Measurements from ENCODE around the gene COIL. TPM values are rescaled to one million over a fixed set of nuclear protein-coding genes. Genes with fewer than 3 reads are reported as not detected.

The COIL gene
- total and polyA plus RNA-seq, 3 experiments from 2014 or later = 13.4 to 23.5 (median 22.3) TPM

DNA sequence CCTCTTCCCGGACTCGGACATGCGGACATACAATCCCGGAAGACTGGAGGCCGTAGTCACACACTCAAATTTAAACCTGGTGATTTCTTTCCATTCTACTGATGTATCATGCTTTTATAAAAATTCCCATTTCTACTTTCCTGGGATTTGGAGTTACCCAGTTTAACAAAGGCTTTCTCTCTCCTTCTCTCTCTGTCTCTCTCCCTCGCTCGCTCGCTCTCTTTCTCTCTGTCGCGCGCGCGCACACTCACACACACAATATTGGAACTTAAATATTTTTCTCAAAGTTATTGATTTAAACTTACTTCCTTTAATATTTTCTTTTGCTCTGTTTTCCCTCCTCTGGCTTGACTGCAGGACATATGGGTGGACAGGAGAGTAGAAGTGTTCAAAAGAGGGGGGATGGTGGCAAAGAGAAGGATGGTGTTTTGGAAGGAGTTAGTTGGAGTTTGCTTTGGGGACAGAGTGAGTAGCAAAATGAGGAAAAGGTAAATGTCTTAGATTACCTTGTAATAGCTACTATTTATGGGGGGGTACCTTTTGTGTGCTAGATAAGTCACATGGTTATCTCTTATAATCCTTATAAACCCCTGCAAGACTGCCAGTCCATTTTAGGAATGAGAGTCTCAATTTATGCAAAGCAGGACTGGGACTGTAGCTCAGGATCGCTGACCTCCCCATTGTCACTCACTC lies 46.1 kb downstream of the COIL start:
- peaks cover 2 to 19% (median 6%) of the 10 kb centered on the region in 3 donors for H3K36me3 Mint-ChIP-seq

DNA sequence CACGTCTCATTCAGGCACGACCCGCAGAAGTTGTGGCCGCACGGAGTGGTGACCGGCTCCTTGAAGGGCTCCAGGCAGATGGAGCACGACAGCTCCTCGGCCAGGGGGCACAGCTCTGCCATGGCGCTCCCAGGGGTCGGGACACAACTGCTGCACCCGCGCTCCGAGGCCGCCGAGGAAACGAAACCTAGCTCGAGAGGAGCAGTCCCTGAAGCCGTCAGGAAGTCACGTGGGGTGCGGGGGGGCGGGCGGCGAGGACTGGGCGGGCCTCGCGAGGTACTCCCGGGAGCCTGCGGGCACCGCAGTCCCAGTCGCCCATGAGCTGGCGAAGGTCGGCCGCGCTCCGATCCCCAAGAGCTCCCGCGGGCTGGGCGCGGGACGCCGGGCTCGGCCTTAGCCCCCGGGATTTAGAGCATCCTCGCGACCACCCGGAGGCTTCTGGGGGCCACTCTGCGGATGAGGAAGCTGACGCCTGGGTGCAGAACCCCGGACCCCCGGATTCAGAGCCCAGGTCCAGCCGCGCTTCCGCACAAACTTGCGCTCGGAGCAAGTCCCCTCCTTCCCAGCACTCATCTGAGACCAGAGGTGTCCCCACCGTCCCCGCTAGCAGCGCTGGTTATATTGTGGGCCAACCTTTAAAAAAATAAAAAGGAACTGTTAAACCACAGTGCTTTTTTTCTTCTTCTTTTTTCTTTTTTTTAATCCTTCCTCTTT lies 46.8 kb downstream of the COIL start, which contains the start of gene TRIM25:
TRIM25 (minus strand) TSS at position 183 of the 714 bp plus-strand sequence; CDS start at position 122, 61 bp downstream.
- ChIA-PET CTCF (interaction anchor here (0.7 to 1.6 kb wide), 6 partner anchors 10 to 94 kb away, joined by 3 to 8 read pairs (median 4); partner anchors contain the start of gene COIL), POLR2A (interaction anchor here (0.5 to 2.4 kb wide), 6 partner anchors 25 to 171 kb away, joined by 3 to 27 read pairs (median 4); partner anchors contain the start of genes AKAP1, C17orf67, COIL and DGKE)
- peak within 1 kb of the TSS; percentile 89 to 97 (median 95) for H3K4me3 Mint-ChIP-seq
- peaks cover 4% of the 10 kb centered on the region for H3K9me3 ChIP-seq (ENCODE audit: low read length)
- peak within 1 kb of the TSS; percentile 90 to 98 (median 95) for H3K27ac Mint-ChIP-seq
- peaks cover 2 to 20% (median 6%) of the 10 kb centered on the region in 3 donors for H3K36me3 Mint-ChIP-seq
- H3K4me1 ChIP-seq (ENCODE audit: insufficient read depth, low read length) = peaks cover 41% of the 10 kb centered on the region
- H3K4me1 Mint-ChIP-seq = peaks cover 38 to 47% (median 46%) of the 10 kb centered on the region in 3 donors
- H3K27me3 ChIP-seq (ENCODE audit: insufficient read depth, low read length, poor library complexity, severe bottlenecking) = no peaks in the 10 kb centered on the region
- peak; percentile 77 to 90 (median 84) for DNase-seq
- peak within 1 kb of the TSS; percentile 92 for H3K4me3 ChIP-seq (ENCODE audit: low read length)
- H3K36me3 ChIP-seq (ENCODE audit: insufficient read depth, low read length) = no peaks in the 10 kb centered on the region
- peaks cover 0 to 9% (median 3%) of the 10 kb centered on the region in 5 donors for H3K9me3 Mint-ChIP-seq
- H3K27me3 Mint-ChIP-seq = no peaks in the 10 kb centered on the region
- peak within 1 kb of the TSS; percentile 76 for H3K27ac ChIP-seq (ENCODE audit: low read depth, low read length)

More for the DNA sequence above, 46.1 kb downstream of the COIL start:
- CTCF ChIA-PET = interaction anchor here (1.0 to 1.6 kb wide), 2 partner anchors 24 to 80 kb away, joined by 6 to 8 read pairs; no protein-coding TSS in a partner anchor
- no peaks in the 10 kb centered on the region for H3K27me3 Mint-ChIP-seq
- H3K27me3 ChIP-seq (ENCODE audit: insufficient read depth, low read length, poor library complexity, severe bottlenecking) = no peaks in the 10 kb centered on the region
- H3K36me3 ChIP-seq (ENCODE audit: insufficient read depth, low read length) = no peaks in the 10 kb centered on the region
- H3K9me3 ChIP-seq (ENCODE audit: low read length) = peaks cover 4% of the 10 kb centered on the region
- POLR2A ChIA-PET = interaction anchor here (1.3 to 2.4 kb wide), 3 partner anchors 25 to 81 kb away, joined by 3 to 27 read pairs (median 6); partner anchors contain the start of genes C17orf67, COIL and DGKE
- H3K4me3 ChIP-seq (ENCODE audit: low read length) = peak overlapping the region; percentile 92
- H3K4me1 ChIP-seq (ENCODE audit: insufficient read depth, low read length) = peaks cover 37% of the 10 kb centered on the region
- H3K4me1 Mint-ChIP-seq = peaks cover 34 to 42% (median 41%) of the 10 kb centered on the region in 3 donors
- peak overlapping the region; percentile 81 to 96 (median 92) for H3K27ac Mint-ChIP-seq
- DNase-seq = no peak
- H3K9me3 Mint-ChIP-seq = peaks cover 0 to 9% (median 3%) of the 10 kb centered on the region in 5 donors
- H3K27ac ChIP-seq (ENCODE audit: low read depth, low read length) = peak overlapping the region; percentile 76
- peak overlapping the region; percentile 89 to 97 (median 95) for H3K4me3 Mint-ChIP-seq

DNA sequence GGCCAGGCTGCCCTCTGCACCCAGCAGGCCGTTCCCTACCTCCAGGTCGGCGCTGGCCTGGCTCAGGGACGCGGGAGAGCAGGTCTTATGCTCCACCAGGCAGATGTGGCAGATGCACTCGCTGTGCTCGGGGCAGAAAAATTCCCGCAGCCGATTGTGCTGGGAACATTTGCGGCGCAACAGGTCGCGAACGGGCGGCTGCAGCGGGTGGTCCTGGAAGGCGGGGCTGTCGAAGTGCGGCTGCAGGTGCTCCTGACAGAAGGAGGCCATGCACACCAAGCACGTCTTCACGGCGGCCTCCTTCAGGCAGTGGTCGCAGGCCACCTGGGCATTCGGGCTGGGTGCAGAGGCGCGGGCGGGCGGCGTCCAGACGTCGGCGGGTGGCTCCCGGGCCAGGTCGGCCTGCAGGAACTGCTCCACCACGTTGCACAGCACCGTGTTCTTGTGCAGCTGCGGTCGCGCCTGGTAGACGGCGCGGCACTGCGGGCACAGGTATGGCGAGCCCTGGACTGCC lies 47.4 kb downstream of the COIL start:
- CTCF ChIA-PET = interaction anchor here (0.7 to 1.6 kb wide), 7 partner anchors 9 to 94 kb away, joined by 3 to 8 read pairs (median 4); partner anchors contain the start of gene COIL
- Mint-ChIP-seq H3K4me3 (peak overlapping the region; percentile 89 to 97 (median 95)), H3K9me3 (peaks cover 0 to 9% (median 3%) of the 10 kb centered on the region in 5 donors), H3K27me3 (no peaks in the 10 kb centered on the region), H3K4me1 (peaks cover 44 to 53% (median 53%) of the 10 kb centered on the region in 3 donors), H3K36me3 (peaks cover 4 to 26% (median 6%) of the 10 kb centered on the region in 3 donors), H3K27ac (peak overlapping the region; percentile 90 to 98 (median 94))
- no peaks in the 10 kb centered on the region for H3K27me3 ChIP-seq (ENCODE audit: insufficient read depth, low read length, poor library complexity, severe bottlenecking)
- H3K27ac ChIP-seq (ENCODE audit: low read depth, low read length) = peak overlapping the region; percentile 76
- peak overlapping the region; percentile 92 for H3K4me3 ChIP-seq (ENCODE audit: low read length)
- POLR2A ChIA-PET = interaction anchor here (0.5 to 2.4 kb wide), 5 partner anchors 26 to 171 kb away, joined by 3 to 27 read pairs (median 4); partner anchors contain the start of genes AKAP1, C17orf67, COIL and DGKE
- DNase-seq = no peak
- peaks cover 4% of the 10 kb centered on the region for H3K9me3 ChIP-seq (ENCODE audit: low read length)
- H3K4me1 ChIP-seq (ENCODE audit: insufficient read depth, low read length) = peaks cover 47% of the 10 kb centered on the region
- H3K36me3 ChIP-seq (ENCODE audit: insufficient read depth, low read length) = no peaks in the 10 kb centered on the region

DNA sequence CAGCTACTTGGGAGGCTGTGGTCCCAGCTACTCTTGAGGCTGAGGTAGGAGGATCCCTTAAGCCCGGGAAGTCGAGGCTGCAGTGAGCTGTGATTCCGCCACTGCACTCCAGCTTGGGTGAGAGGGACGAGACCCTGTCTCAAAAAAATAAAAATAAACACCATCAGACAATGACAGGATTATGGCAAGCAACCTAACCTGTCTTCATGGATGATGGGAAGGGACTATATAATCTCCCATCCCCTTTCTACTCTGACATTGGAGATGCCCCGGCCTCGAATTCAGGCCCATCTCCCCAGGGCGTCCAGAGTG lies 47.9 kb downstream of the COIL start:
- peaks cover 4% of the 10 kb centered on the region for H3K9me3 ChIP-seq (ENCODE audit: low read length)
- Mint-ChIP-seq H3K36me3 (peaks cover 5 to 30% (median 7%) of the 10 kb centered on the region in 3 donors), H3K27ac (peak overlapping the region; percentile 90 to 98 (median 94)), H3K4me3 (peak overlapping the region; percentile 89 to 97 (median 95)), H3K27me3 (no peaks in the 10 kb centered on the region), H3K9me3 (peaks cover 0 to 6% (median 3%) of the 10 kb centered on the region in 5 donors), H3K4me1 (peaks cover 49 to 58% (median 57%) of the 10 kb centered on the region in 3 donors)
- H3K4me3 ChIP-seq (ENCODE audit: low read length) = peak overlapping the region; percentile 92
- peak overlapping the region; percentile 76 for H3K27ac ChIP-seq (ENCODE audit: low read depth, low read length)
- CTCF ChIA-PET = interaction anchor here (1.1 to 1.5 kb wide), 2 partner anchors 12 to 27 kb away, joined by 3 read pairs; no protein-coding TSS in a partner anchor
- POLR2A ChIA-PET = interaction anchor here (2.4 kb wide), 1 partner anchor 79 kb away, joined by 27 read pairs; the partner anchor contains the start of genes C17orf67 and DGKE
- no peaks in the 10 kb centered on the region for H3K27me3 ChIP-seq (ENCODE audit: insufficient read depth, low read length, poor library complexity, severe bottlenecking)
- peaks cover 51% of the 10 kb centered on the region for H3K4me1 ChIP-seq (ENCODE audit: insufficient read depth, low read length)
- DNase-seq = no peak
- no peaks in the 10 kb centered on the region for H3K36me3 ChIP-seq (ENCODE audit: insufficient read depth, low read length)

DNA sequence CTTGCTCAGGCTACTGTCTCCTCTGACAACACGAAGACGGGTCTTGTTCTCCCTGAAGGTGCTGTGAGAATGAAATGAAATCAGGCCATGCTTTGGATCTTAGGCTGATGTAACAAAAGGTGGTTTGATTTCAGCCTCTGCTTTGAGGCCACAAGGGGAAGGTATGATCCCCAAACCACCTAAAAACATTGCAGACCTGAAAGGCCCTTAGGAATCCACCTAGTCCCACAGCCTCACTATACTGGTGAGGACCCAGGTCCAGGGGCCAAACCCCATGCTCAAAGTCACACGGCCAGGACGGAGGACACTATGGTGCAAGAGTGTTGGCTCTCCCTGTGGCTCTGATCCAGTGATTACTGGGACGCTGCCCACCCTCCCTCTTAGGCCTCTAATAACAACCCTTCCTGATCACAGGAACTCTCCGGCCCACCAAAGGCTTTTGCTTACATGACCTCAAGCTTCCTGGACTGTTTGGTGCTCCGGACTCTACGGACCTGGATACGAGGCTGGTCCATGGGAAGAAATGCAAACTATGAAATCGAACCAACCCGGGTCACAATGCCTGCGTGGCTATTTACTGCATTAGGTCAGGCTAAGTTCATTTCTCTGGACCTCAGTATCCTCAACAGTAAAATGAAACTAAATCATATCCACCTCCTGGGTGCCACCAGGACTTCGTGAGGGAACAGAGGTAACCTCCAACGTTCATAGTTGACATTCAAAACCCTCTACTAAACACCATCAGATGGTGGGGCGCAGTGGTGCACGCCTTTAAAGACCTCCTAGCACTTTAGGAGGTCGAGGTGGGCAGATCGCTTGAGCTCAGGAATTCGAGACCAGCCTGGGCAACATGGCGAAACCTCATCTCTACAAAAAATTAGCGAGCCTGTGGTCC lies 48.5 kb downstream of the COIL start:
- no peak for DNase-seq
- H3K27ac Mint-ChIP-seq = peak overlapping the region; percentile 90 to 98 (median 94)
- ChIA-PET CTCF (interaction anchor here (1.1 to 1.5 kb wide), 2 partner anchors 11 to 27 kb away, joined by 3 read pairs; no protein-coding TSS in a partner anchor), POLR2A (interaction anchor here (2.4 kb wide), 1 partner anchor 78 kb away, joined by 27 read pairs; the partner anchor contains the start of genes C17orf67 and DGKE)
- Histone ChIP-seq H3K36me3 (ENCODE audit: insufficient read depth, low read length) (peaks cover 6% of the 10 kb centered on the region), H3K27me3 (ENCODE audit: insufficient read depth, low read length, poor library complexity, severe bottlenecking) (no peaks in the 10 kb centered on the region), H3K27ac (ENCODE audit: low read depth, low read length) (peak overlapping the region; percentile 76), H3K9me3 (ENCODE audit: low read length) (no peaks in the 10 kb centered on the region), H3K4me3 (ENCODE audit: low read length) (peak overlapping the region; percentile 92), H3K4me1 (ENCODE audit: insufficient read depth, low read length) (peaks cover 52% of the 10 kb centered on the region)
- peak overlapping the region; percentile 89 to 97 (median 95) for H3K4me3 Mint-ChIP-seq
- H3K9me3 Mint-ChIP-seq = peaks cover 0 to 2% (median under 1%) of the 10 kb centered on the region in 5 donors
- H3K27me3 Mint-ChIP-seq = no peaks in the 10 kb centered on the region
- peaks cover 53 to 64% (median 63%) of the 10 kb centered on the region in 3 donors for H3K4me1 Mint-ChIP-seq
- peaks cover 0 to 36% (median 9%) of the 10 kb centered on the region in 3 donors for H3K36me3 Mint-ChIP-seq

DNA sequence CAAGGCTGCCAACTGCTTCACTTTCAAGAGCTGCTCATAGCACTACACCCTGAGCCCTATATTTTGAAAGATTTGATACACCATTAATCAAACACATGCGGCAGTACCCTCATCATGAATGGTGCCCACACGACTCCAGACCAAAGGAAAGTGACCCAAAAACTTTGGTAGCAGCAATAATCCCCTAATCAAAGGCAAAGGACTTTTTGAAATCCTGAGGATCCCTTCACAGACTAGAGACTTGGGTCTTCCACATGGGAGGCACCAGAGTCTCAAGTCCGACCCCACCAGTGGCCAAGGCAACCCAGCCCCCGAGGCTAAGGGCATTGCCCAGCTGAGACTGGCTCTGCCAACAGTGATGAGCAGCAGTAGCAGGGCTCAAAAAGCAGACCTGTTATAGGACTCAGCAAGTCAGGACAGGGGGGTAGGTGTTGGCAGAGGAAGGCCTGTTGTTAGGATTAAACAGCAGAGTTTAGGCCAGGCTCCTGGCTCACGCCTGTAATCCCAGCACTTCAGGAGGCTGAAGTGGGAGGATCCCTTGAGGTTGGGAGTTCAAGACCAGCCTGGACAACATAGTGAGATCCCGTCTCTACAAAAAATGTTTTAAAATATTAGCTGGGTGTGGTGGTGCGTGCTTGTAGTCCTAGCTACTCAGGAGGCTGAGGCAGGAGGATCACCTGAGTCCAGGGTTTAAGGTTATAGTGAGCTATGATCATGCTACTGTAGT lies 50.2 kb downstream of the COIL start:
- H3K9me3 Mint-ChIP-seq = no peaks in the 10 kb centered on the region
- H3K9me3 ChIP-seq (ENCODE audit: low read length) = no peaks in the 10 kb centered on the region
- no peak overlapping the region for H3K4me3 ChIP-seq (ENCODE audit: low read length)
- H3K4me1 Mint-ChIP-seq = peaks cover 57 to 75% (median 71%) of the 10 kb centered on the region in 3 donors
- ChIA-PET POLR2A (no interaction called here), CTCF (interaction anchor here (0.8 to 1.1 kb wide), 2 partner anchors 25 to 130 kb away, joined by 3 read pairs; no protein-coding TSS in a partner anchor)
- DNase-seq = no peak
- H3K36me3 ChIP-seq (ENCODE audit: insufficient read depth, low read length) = peaks cover 14% of the 10 kb centered on the region
- H3K4me3 Mint-ChIP-seq = peak overlapping the region; percentile 2 to 96 (median 66)
- H3K36me3 Mint-ChIP-seq = peaks cover 4 to 52% (median 22%) of the 10 kb centered on the region in 3 donors
- peak overlapping the region; percentile 46 for H3K27ac ChIP-seq (ENCODE audit: low read depth, low read length)
- H3K27ac Mint-ChIP-seq = peak overlapping the region; percentile 16 to 93 (median 82)
- no peaks in the 10 kb centered on the region for H3K27me3 ChIP-seq (ENCODE audit: insufficient read depth, low read length, poor library complexity, severe bottlenecking)
- H3K27me3 Mint-ChIP-seq = no peaks in the 10 kb centered on the region
- H3K4me1 ChIP-seq (ENCODE audit: insufficient read depth, low read length) = peaks cover 52% of the 10 kb centered on the region
